HEK293 (cell line): Measurements from ENCODE around the gene DSCAML1.

Experiments
- CTCF ChIA-PET: fragments of 350-600 bp; formaldehyde crosslinking; extraction: SDS; loops from one replicate; lab custom pipeline; 2021; ENCODE audit warnings: antibody characterized with exemption; lab: Yijun Ruan, JAX
- POLR2A ChIA-PET: fragments of 300-600 bp; formaldehyde crosslinking; extraction: SDS; loops from one replicate; lab custom pipeline; 2020; ENCODE audit warnings: antibody characterized with exemption, inconsistent platforms; lab: Yijun Ruan, JAX
- H3K27ac ChIP-seq: fragments of 200-500 bp; sonication (Bioruptor generic); 2 replicates; pipeline ENCODE4 v1.5.1; 2014; ENCODE audit warnings: low read depth, low read length, control low read depth, inconsistent platforms; ENCODE audit errors: extremely low read depth
- H3K36me3 ChIP-seq, 2 experiments: fragments of 200-500 bp in 1 of 2; sonication (Bioruptor generic) in 1 of 2; 1 replicate in 1 of 2; 2 replicates in 1 of 2; pipeline ENCODE4 v1.5.1; 2014 to 2017; ENCODE audit warnings: inconsistent platforms in 2 of 2, low read length in 2 of 2; ENCODE audit not compliant: control insufficient read depth in 2 of 2, insufficient read depth in 1 of 2
- H3K4me1 ChIP-seq: fragments of 200-500 bp; sonication (Bioruptor generic); 2 replicates; pipeline ENCODE4 v1.5.1; 2014; ENCODE audit warnings: mild to moderate bottlenecking, low read length, inconsistent platforms; ENCODE audit not compliant: control insufficient read depth, insufficient read depth
- H3K4me3 ChIP-seq: 2 replicates; pipeline ENCODE4 v1.5.1; 2011; ENCODE audit warnings: low read depth, mild to moderate bottlenecking, control low read depth, low read length, moderate library complexity
- H3K9me3 ChIP-seq: fragments of 200-500 bp; sonication (Bioruptor generic); 2 replicates; pipeline ENCODE4 v1.5.1; 2014; ENCODE audit warnings: low read depth, low read length, inconsistent platforms; ENCODE audit not compliant: control insufficient read depth, insufficient read depth
- HOXA7 ChIP-seq: sonication (generic); formaldehyde crosslinking; IDR thresholded peaks from 2 replicates; pipeline ENCODE4 v1.8.1; 2022; ENCODE audit warnings: missing genetic modification reagents, borderline replicate concordance
- SP7 ChIP-seq: fragments of 450-650 bp; formaldehyde crosslinking; IDR thresholded peaks from 2 replicates; pipeline ENCODE4 v1.5.1; 2016; ENCODE audit warnings: missing biosample characterization, missing genetic modification characterization
- ZEB2 ChIP-seq: fragments of 450-650 bp; formaldehyde crosslinking; IDR thresholded peaks from 2 replicates; pipeline ENCODE4 v1.5.1; 2016; ENCODE audit warnings: missing biosample characterization, missing genetic modification characterization
- ZFP69B ChIP-seq: fragments of 450-650 bp; formaldehyde crosslinking; IDR thresholded peaks from 2 replicates; pipeline ENCODE4 v1.5.1; 2016; ENCODE audit warnings: missing biosample characterization, missing genetic modification characterization
- ZNF146 ChIP-seq: fragments of 450-650 bp; formaldehyde crosslinking; IDR thresholded peaks from 2 replicates; pipeline ENCODE4 v1.5.1; 2016; ENCODE audit warnings: missing biosample characterization, missing genetic modification characterization
- ZNF16 ChIP-seq: fragments of 450-650 bp; formaldehyde crosslinking; IDR thresholded peaks from 2 replicates; pipeline ENCODE4 v1.5.1; 2016; ENCODE audit warnings: low read depth, missing biosample characterization, missing genetic modification characterization
- ZNF23 ChIP-seq: fragments of 450-650 bp; formaldehyde crosslinking; IDR thresholded peaks from 2 replicates; pipeline ENCODE4 v1.5.1; 2016; ENCODE audit warnings: missing biosample characterization, missing genetic modification characterization, borderline replicate concordance
- ZNF521 ChIP-seq: fragments of 450-650 bp; formaldehyde crosslinking; IDR thresholded peaks from 2 replicates; pipeline ENCODE4 v1.5.1; 2017; ENCODE audit warnings: missing biosample characterization, mild to moderate bottlenecking, missing genetic modification characterization
- ZNF571 ChIP-seq: fragments of 450-650 bp; formaldehyde crosslinking; IDR thresholded peaks from 2 replicates; pipeline ENCODE4 v1.5.0; 2017; ENCODE audit warnings: missing biosample characterization, missing genetic modification characterization
- ZNF585B ChIP-seq: fragments of 450-650 bp; formaldehyde crosslinking; IDR thresholded peaks from 2 replicates; pipeline ENCODE4 v1.5.1; 2016; ENCODE audit warnings: missing biosample characterization, missing genetic modification characterization
- ZNF626 ChIP-seq: fragments of 450-650 bp; sonication (Bioruptor Pico); formaldehyde crosslinking; IDR thresholded peaks from 2 replicates; pipeline ENCODE4 v1.5.1; 2018; ENCODE audit warnings: missing biosample characterization, missing genetic modification characterization, inconsistent platforms
- ZNF629 ChIP-seq: fragments of 450-650 bp; formaldehyde crosslinking; IDR thresholded peaks from 2 replicates; pipeline ENCODE4 v1.5.1; 2017; ENCODE audit warnings: missing biosample characterization, missing genetic modification characterization
- ZNF654 ChIP-seq: fragments of 450-650 bp; formaldehyde crosslinking; IDR thresholded peaks from 2 replicates; pipeline ENCODE4 v1.5.1; 2016; ENCODE audit warnings: low read depth, missing biosample characterization, missing genetic modification characterization
- ZNF747 ChIP-seq: fragments of 450-650 bp; formaldehyde crosslinking; IDR thresholded peaks from 2 replicates; pipeline ENCODE4 v1.5.1; 2016; ENCODE audit warnings: missing biosample characterization, missing genetic modification characterization
- ZNF768 ChIP-seq: fragments of 450-650 bp; formaldehyde crosslinking; IDR thresholded peaks from 2 replicates; pipeline ENCODE4 v1.5.1; 2018; ENCODE audit warnings: missing biosample characterization, mild to moderate bottlenecking, missing genetic modification characterization
- ZSCAN16 ChIP-seq: fragments of 450-650 bp; formaldehyde crosslinking; IDR thresholded peaks from 2 replicates; pipeline ENCODE4 v1.5.1; 2016; ENCODE audit warnings: missing biosample characterization, missing genetic modification characterization
- TF ChIP-seq, protein P1 (sequence below): fragments of 450-650 bp; formaldehyde crosslinking; IDR thresholded peaks from 2 replicates; pipeline ENCODE4 v1.5.1; 2016; ENCODE audit warnings: missing biosample characterization, missing genetic modification characterization
- TF ChIP-seq, protein P2 (sequence below): fragments of 450-650 bp; formaldehyde crosslinking; IDR thresholded peaks from 2 replicates; pipeline ENCODE4 v1.5.1; 2016; ENCODE audit warnings: missing biosample characterization, missing genetic modification characterization
- TF ChIP-seq, protein P3 (sequence below): IDR thresholded peaks from 2 replicates; pipeline ENCODE4 v1.6.1; 2011; ENCODE audit warnings: mild to moderate bottlenecking, low read depth, low read length, borderline replicate concordance
- TF ChIP-seq, protein P4 (sequence below): fragments of 450-650 bp; formaldehyde crosslinking; IDR thresholded peaks from 2 replicates; pipeline ENCODE4 v1.5.1; 2016; ENCODE audit warnings: missing biosample characterization, missing genetic modification characterization

The DSCAML1 gene

DNA sequence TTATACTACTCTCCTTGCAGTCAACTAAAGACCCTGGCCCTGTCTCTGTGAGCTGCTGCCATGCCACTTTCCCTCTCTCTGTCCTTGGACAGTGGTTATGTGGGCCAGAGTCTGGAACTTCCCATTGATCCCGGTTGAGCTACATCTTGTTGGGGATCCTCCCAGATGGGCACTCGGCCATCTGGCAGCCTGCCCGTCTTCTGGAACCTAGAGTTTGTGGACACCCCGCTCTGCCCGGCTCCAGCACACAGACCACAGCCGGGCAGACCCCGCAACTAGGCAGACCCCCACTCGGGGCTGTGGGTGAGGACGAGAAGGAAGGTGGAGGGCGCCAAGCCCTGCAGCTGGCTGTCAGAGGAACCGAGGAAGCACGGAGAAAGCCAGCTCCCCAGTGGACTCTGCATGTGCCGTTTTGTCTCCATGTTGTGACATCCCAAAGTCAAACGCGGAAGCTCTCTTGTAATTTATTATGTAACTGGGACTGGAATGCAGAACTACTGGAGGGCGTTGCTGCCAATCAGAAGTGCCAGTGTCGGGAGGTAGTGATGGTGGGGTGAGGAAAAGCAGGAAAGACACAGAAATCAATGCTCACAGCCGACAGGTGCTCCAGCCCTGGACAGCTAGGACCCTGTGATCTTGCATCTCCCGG lies 261.7 kb downstream of the DSCAML1 start (continued):
- TF ChIP-seq ZNF626 (tag by site-specific recombination) (no peak), ZNF585B (tag by site-specific recombination) (no peak), SP7 (tag by site-specific recombination) (no peak), ZNF521 (no peak), ZNF23 (tag by site-specific recombination) (no peak), ZNF747 (tag by site-specific recombination) (no peak), ZNF16 (tag by site-specific recombination) (no peak), ZNF571 (tag by site-specific recombination) (no peak)
- TF ChIP-seq, protein P1, sequence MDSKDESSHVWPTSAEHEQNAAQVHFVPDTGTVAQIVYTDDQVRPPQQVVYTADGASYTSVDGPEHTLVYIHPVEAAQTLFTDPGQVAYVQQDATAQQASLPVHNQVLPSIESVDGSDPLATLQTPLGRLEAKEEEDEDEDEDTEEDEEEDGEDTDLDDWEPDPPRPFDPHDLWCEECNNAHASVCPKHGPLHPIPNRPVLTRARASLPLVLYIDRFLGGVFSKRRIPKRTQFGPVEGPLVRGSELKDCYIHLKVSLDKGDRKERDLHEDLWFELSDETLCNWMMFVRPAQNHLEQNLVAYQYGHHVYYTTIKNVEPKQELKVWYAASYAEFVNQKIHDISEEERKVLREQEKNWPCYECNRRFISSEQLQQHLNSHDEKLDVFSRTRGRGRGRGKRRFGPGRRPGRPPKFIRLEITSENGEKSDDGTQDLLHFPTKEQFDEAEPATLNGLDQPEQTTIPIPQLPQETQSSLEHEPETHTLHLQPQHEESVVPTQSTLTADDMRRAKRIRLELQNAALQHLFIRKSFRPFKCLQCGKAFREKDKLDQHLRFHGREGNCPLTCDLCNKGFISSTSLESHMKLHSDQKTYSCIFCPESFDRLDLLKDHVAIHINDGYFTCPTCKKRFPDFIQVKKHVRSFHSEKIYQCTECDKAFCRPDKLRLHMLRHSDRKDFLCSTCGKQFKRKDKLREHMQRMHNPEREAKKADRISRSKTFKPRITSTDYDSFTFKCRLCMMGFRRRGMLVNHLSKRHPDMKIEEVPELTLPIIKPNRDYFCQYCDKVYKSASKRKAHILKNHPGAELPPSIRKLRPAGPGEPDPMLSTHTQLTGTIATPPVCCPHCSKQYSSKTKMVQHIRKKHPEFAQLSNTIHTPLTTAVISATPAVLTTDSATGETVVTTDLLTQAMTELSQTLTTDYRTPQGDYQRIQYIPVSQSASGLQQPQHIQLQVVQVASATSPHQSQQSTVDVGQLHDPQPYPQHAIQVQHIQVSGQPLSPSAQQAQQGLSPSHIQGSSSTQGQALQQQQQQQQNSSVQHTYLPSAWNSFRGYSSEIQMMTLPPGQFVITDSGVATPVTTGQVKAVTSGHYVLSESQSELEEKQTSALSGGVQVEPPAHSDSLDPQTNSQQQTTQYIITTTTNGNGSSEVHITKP (tag by site-specific recombination) = no peak
- TF ChIP-seq, protein P2, sequence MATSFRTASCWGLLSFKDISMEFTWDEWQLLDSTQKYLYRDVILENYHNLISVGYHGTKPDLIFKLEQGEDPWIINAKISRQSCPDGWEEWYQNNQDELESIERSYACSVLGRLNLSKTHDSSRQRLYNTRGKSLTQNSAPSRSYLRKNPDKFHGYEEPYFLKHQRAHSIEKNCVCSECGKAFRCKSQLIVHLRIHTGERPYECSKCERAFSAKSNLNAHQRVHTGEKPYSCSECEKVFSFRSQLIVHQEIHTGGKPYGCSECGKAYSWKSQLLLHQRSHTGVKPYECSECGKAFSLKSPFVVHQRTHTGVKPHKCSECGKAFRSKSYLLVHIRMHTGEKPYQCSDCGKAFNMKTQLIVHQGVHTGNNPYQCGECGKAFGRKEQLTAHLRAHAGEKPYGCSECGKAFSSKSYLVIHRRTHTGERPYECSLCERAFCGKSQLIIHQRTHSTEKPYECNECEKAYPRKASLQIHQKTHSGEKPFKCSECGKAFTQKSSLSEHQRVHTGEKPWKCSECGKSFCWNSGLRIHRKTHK = no peak

DNA sequence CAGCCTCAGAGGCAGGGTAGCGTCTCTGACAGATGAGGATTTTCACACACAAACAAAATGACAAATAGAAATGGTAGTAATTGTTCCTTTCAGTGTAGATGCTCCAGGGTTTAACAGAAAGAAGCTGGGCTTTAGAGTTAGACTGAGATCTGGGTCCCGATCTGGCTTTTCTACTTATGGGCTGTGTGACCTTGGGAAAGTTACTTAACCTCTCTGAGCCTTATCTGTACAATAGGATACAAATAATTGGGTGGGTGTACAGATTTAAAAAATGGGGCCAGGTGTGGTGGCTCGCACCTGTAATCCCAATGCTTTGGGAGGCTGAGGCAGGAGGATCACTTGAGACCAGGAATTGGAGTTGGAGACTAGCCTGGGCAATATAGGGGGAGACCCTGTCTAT lies 264.4 kb downstream of the DSCAML1 start:
- H3K9me3 ChIP-seq = no peaks in the 10 kb centered on the region
- POLR2A ChIA-PET = no interaction called here
- no peak for TF ChIP-seq ZNF146 (tag by site-specific recombination)
- peak; percentile 33; the same call in 1 of the 2 replicates for TF ChIP-seq ZNF768
- TF ChIP-seq, all 188 proteins: peak for 1
- peaks cover 3% of the 10 kb centered on the region; the same call in 1 of the 2 replicates for H3K4me1 ChIP-seq
- H3K27ac ChIP-seq = no peak overlapping the region
- no peaks in the 10 kb centered on the region for H3K36me3 ChIP-seq
- CTCF ChIA-PET = no interaction called here
- H3K4me3 ChIP-seq = no peak overlapping the region

DNA sequence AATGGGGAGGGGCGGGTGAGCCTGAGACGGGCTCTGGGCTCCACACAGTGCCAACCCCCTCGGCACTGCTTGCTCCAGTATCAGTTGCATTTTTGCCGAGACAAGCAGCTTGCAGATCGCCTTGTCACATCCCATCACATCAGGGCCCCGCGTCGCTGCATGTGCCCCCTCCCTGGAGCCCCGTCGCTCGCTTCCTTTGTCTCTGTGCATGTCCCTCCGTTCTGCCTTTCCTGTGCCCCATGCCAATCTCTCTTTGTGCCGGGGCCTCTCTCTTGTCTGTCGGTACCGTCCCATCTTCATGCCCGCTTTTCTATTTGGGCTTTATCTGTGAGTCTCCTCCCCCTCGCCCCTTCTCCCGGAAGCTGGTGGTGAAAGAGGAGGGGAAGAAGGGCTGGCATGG lies 267.2 kb downstream of the DSCAML1 start:
- Histone ChIP-seq H3K36me3 (no peaks in the 10 kb centered on the region), H3K4me1 (peaks cover 3% of the 10 kb centered on the region; the same call in 1 of the 2 replicates), H3K9me3 (no peaks in the 10 kb centered on the region), H3K4me3 (no peak overlapping the region), H3K27ac (no peak overlapping the region)
- ChIA-PET POLR2A (no interaction called here), CTCF (no interaction called here)
- TF ChIP-seq, protein P3, sequence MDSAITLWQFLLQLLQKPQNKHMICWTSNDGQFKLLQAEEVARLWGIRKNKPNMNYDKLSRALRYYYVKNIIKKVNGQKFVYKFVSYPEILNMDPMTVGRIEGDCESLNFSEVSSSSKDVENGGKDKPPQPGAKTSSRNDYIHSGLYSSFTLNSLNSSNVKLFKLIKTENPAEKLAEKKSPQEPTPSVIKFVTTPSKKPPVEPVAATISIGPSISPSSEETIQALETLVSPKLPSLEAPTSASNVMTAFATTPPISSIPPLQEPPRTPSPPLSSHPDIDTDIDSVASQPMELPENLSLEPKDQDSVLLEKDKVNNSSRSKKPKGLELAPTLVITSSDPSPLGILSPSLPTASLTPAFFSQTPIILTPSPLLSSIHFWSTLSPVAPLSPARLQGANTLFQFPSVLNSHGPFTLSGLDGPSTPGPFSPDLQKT = no peak
- TF ChIP-seq ZEB2 (no peak), ZNF768 (no peak), ZSCAN16 (tag by site-specific recombination) (no peak), ZNF629 (tag by site-specific recombination) (no peak), HOXA7 (CRISPR knock-in tag) (no peak), ZFP69B (tag by site-specific recombination) (no peak), ZNF654 (tag by site-specific recombination) (no peak)
- TF ChIP-seq, protein P4, sequence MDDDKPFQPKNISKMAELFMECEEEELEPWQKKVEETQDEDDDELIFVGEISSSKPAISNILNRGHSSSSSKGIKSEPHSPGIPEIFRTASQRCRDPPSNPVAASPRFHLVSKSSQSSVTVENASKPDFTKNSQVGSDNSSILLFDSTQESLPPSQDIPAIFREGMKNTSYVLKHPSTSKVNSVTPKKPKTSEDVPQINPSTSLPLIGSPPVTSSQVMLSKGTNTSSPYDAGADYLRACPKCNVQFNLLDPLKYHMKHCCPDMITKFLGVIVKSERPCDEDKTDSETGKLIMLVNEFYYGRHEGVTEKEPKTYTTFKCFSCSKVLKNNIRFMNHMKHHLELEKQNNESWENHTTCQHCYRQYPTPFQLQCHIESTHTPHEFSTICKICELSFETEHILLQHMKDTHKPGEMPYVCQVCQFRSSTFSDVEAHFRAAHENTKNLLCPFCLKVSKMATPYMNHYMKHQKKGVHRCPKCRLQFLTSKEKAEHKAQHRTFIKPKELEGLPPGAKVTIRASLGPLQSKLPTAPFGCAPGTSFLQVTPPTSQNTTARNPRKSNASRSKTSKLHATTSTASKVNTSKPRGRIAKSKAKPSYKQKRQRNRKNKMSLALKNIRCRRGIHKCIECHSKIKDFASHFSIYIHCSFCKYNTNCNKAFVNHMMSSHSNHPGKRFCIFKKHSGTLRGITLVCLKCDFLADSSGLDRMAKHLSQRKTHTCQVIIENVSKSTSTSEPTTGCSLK (tag by site-specific recombination) = no peak
- TF ChIP-seq, all 188 proteins: peak for 0
